GM18951 (cell line): ENCODE data around the gene DOLPP1.

Experiments used
- POLR2A ChIP-seq: IDR thresholded peaks from 4 replicates; pipeline ENCODE4 v1.6.1; 2011; ENCODE audit warnings: mild to moderate bottlenecking; ENCODE audit not compliant: insufficient read length, insufficient read depth; ENCODE audit errors: extremely low read depth
- in situ Hi-C: fragments of 300-500 bp; cut with MboI; formaldehyde crosslinking; loops from one replicate; pipeline ENCODE4 v1.12.0; 2022; ENCODE audit warnings: low sequenced_read_pairs, mixed read lengths, inconsistent platforms; ENCODE audit not compliant: unreplicated experiment

Gene DOLPP1

GRCh38 chr9:129053020-129053419 lies 27.9 kb upstream of the DOLPP1 start:
- in situ Hi-C loops: no loop called here
- no peak for TF ChIP-seq POLR2A

GRCh38 chr9:129054163-129054851 lies 26.6 kb upstream of the DOLPP1 start:
- TF ChIP-seq POLR2A: no peak
- in situ Hi-C loops: no loop called here

- in situ Hi-C loops: no loop called here
- TF ChIP-seq POLR2A: no peak
Measured at GRCh38 chr9:129058965-129059795, 21.7 kb upstream of the DOLPP1 start.

GRCh38 chr9:129059796-129060785 lies 20.8 kb upstream of the DOLPP1 start:
- TF ChIP-seq POLR2A: no peak
- in situ Hi-C loops: no loop called here

- in situ Hi-C loops: no loop called here
- TF ChIP-seq POLR2A: no peak
Measured at GRCh38 chr9:129060991-129061390, 19.9 kb upstream of the DOLPP1 start.

GRCh38 chr9:129063061-129063460 lies 17.9 kb upstream of the DOLPP1 start:
- TF ChIP-seq POLR2A: no peak
- in situ Hi-C loops: no loop called here

GRCh38 chr9:129064499-129064908 lies 16.4 kb upstream of the DOLPP1 start:
- TF ChIP-seq POLR2A: no peak
- in situ Hi-C loops: no loop called here

GRCh38 chr9:129068110-129068509 lies 12.8 kb upstream of the DOLPP1 start:
- no peak for TF ChIP-seq POLR2A
- in situ Hi-C loops: no loop called here

- TF ChIP-seq POLR2A: no peak
- in situ Hi-C loops: no loop called here
Measured at GRCh38 chr9:129068990-129069861, 11.7 kb upstream of the DOLPP1 start.

- in situ Hi-C loops: no loop called here
- no peak for TF ChIP-seq POLR2A
Measured at GRCh38 chr9:129069862-129070641, 10.9 kb upstream of the DOLPP1 start.

- TF ChIP-seq POLR2A: no peak
- in situ Hi-C loops: no loop called here
Measured at GRCh38 chr9:129070696-129071525, 10.0 kb upstream of the DOLPP1 start.
